ENCODE measurements around the gene ZBTB14.

The ZBTB14 gene

GRCh38 chr18:5287854-5288253 is 7.7 kb downstream of the ZBTB14 start:
- Histone ChIP-seq H3K79me2 (ENCODE audit: low read length) (no peaks in the 10 kb centered on the region), H3K4me2 (ENCODE audit: low read length) (no peak overlapping the region)

DNA sequence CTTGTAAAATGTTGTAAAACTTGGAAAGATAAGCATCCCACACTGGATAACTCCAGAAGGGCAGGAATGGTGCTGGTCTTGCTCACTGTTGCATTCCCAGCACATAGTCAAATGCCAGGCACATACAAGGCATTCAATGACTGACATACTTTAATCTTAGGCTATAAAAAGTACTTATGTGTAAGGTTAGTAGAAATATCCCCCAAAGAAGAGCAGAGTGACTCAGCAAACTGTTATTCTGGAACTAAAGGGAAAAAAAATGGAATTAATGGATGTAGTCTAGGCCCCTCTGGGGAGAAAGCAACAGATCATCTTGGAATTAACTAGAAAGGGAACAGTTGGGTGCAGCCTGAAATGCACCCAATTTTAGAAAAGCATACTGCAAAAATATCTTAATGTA is 9.0 kb downstream of the ZBTB14 start:
- H3K9ac ChIP-seq (ENCODE audit: low read length): no peak overlapping the region
- H4K20me1 ChIP-seq (ENCODE audit: insufficient read depth, low read length): no peaks in the 10 kb centered on the region
- H3K27ac ChIP-seq (ENCODE audit: low read length): no peak overlapping the region
- H3K79me2 ChIP-seq (ENCODE audit: low read length): no peaks in the 10 kb centered on the region
- no peaks in the 10 kb centered on the region for H3K27me3 ChIP-seq (ENCODE audit: low read depth, low read length)
- no peak for TF ChIP-seq EZH2phosphoT487 (IDR thresholded peaks at IDR 0.05; ENCODE audit: low read depth)
- TF ChIP-seq, protein P1, sequence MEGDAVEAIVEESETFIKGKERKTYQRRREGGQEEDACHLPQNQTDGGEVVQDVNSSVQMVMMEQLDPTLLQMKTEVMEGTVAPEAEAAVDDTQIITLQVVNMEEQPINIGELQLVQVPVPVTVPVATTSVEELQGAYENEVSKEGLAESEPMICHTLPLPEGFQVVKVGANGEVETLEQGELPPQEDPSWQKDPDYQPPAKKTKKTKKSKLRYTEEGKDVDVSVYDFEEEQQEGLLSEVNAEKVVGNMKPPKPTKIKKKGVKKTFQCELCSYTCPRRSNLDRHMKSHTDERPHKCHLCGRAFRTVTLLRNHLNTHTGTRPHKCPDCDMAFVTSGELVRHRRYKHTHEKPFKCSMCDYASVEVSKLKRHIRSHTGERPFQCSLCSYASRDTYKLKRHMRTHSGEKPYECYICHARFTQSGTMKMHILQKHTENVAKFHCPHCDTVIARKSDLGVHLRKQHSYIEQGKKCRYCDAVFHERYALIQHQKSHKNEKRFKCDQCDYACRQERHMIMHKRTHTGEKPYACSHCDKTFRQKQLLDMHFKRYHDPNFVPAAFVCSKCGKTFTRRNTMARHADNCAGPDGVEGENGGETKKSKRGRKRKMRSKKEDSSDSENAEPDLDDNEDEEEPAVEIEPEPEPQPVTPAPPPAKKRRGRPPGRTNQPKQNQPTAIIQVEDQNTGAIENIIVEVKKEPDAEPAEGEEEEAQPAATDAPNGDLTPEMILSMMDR (IDR thresholded peaks at IDR 0.05; ENCODE audit: low read depth, low read length): no peak
- H2AFZ ChIP-seq (ENCODE audit: low read depth, low read length): no peak overlapping the region
- no peak overlapping the region for H3K4me3 ChIP-seq (ENCODE audit: low read length)
- H3K4me2 ChIP-seq (ENCODE audit: low read length): no peak overlapping the region
- H3K4me1 ChIP-seq (ENCODE audit: low read length): no peaks in the 10 kb centered on the region
- no peaks in the 10 kb centered on the region for H3K9me3 ChIP-seq (ENCODE audit: insufficient read depth, low read length)
- H3K36me3 ChIP-seq (replicated peaks; ENCODE audit: low read depth, low read length): peaks cover 24% of the 10 kb centered on the region

More at GRCh38 chr18:5287854-5288253, 7.7 kb downstream of the ZBTB14 start:
- H3K9me3 ChIP-seq (ENCODE audit: insufficient read depth, low read length): no peaks in the 10 kb centered on the region
- H3K4me3 ChIP-seq (ENCODE audit: low read length): no peak overlapping the region
- H4K20me1 ChIP-seq (ENCODE audit: insufficient read depth, low read length): no peaks in the 10 kb centered on the region
- H3K27me3 ChIP-seq (ENCODE audit: low read depth, low read length): no peaks in the 10 kb centered on the region
- H3K27ac ChIP-seq (ENCODE audit: low read length): no peak overlapping the region
- H3K36me3 ChIP-seq (replicated peaks; ENCODE audit: low read depth, low read length): peaks cover 31% of the 10 kb centered on the region
- H3K9ac ChIP-seq (ENCODE audit: low read length): no peak overlapping the region
- no peaks in the 10 kb centered on the region for H3K4me1 ChIP-seq (ENCODE audit: low read length)
- H2AFZ ChIP-seq (ENCODE audit: low read depth, low read length): no peak overlapping the region
- TF ChIP-seq, protein P1 (IDR thresholded peaks at IDR 0.05; ENCODE audit: low read depth, low read length): no peak
- no peak for TF ChIP-seq EZH2phosphoT487 (IDR thresholded peaks at IDR 0.05; ENCODE audit: low read depth)

DNA sequence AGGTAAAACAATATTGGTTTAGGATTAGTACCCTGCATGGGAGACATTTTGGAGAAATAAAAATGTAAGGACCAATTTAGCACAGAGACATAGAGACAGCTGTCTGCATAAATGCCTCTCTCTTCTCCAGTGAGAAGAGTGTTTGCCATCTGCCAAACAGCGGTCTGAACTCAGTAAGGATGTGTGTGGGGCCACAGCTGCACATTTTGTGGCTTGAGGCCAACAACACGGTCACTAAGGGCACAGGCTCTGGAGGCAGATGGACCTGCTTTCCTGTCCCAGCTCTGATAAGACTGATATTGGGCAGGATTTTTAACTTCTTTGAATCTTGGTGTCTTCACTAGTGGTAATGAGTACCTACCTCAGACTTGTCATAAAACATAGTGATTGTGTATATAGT is 10.2 kb downstream of the ZBTB14 start:
- H3K36me3 ChIP-seq (replicated peaks; ENCODE audit: low read depth, low read length): peaks cover 12% of the 10 kb centered on the region
- H3K4me2 ChIP-seq (ENCODE audit: low read length): no peak overlapping the region
- no peak overlapping the region for H3K4me3 ChIP-seq (ENCODE audit: low read length)

DNA sequence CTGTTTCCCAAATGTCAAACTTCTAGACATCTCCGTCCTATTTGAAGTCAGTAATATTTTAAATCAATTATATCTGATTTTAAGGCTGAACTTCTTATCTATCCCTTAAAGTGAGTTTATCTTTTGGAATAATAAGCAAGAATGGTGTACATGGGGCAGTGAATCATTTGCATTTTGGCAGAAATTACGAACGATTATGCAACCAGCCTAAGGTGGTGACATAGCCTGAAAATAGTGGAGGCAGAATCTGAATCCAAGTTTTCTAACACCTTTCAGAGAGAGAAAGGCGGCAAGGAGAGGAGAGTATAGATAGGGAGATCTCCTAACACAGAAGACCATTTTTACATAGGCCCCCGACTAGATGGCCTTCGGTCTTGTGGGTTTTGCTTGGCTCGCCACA is 10.7 kb downstream of the ZBTB14 start:
- Histone ChIP-seq H3K4me2 (ENCODE audit: low read length) (no peak overlapping the region), H3K27me3 (ENCODE audit: low read depth, low read length) (no peaks in the 10 kb centered on the region), H3K36me3 (replicated peaks; ENCODE audit: low read depth, low read length) (peaks cover 8% of the 10 kb centered on the region), H3K9me3 (ENCODE audit: insufficient read depth, low read length) (no peaks in the 10 kb centered on the region), H3K4me3 (ENCODE audit: low read length) (no peak overlapping the region), H3K4me1 (ENCODE audit: low read length) (no peaks in the 10 kb centered on the region), H4K20me1 (ENCODE audit: insufficient read depth, low read length) (no peaks in the 10 kb centered on the region), H2AFZ (ENCODE audit: low read depth, low read length) (no peak overlapping the region), H3K27ac (ENCODE audit: low read length) (no peak overlapping the region), H3K9ac (ENCODE audit: low read length) (no peak overlapping the region), H3K79me2 (ENCODE audit: low read length) (no peaks in the 10 kb centered on the region)
- TF ChIP-seq EZH2phosphoT487 (IDR thresholded peaks at IDR 0.05; ENCODE audit: low read depth): no peak
- TF ChIP-seq, protein P1 (IDR thresholded peaks at IDR 0.05; ENCODE audit: low read depth, low read length): no peak

More for the DNA sequence above, 10.2 kb downstream of the ZBTB14 start:
- Histone ChIP-seq H3K9ac (ENCODE audit: low read length) (no peak overlapping the region), H2AFZ (ENCODE audit: low read depth, low read length) (no peak overlapping the region), H3K27me3 (ENCODE audit: low read depth, low read length) (no peaks in the 10 kb centered on the region), H3K79me2 (ENCODE audit: low read length) (no peaks in the 10 kb centered on the region), H3K9me3 (ENCODE audit: insufficient read depth, low read length) (no peaks in the 10 kb centered on the region), H3K4me1 (ENCODE audit: low read length) (no peaks in the 10 kb centered on the region), H3K27ac (ENCODE audit: low read length) (no peak overlapping the region), H4K20me1 (ENCODE audit: insufficient read depth, low read length) (no peaks in the 10 kb centered on the region)
- TF ChIP-seq EZH2phosphoT487 (IDR thresholded peaks at IDR 0.05; ENCODE audit: low read depth): no peak
- TF ChIP-seq, protein P1 (IDR thresholded peaks at IDR 0.05; ENCODE audit: low read depth, low read length): no peak

Measured in OCI-LY3 (cell line).